Measurements from ENCODE around the gene USP47. TPM values are rescaled to one million over a fixed set of nuclear protein-coding genes. Genes with fewer than 3 reads are reported as not detected.

Gene USP47
- total and polyA plus RNA-seq, 2 of the 8 experiments (the other 6 are each of a cell fraction or from before 2014, with no cell fraction given), result 4.2 to 21.3 TPM

GRCh38 chr11:11817957-11818356 is 23.8 kb upstream of the USP47 start:
- no peak overlapping the region for H3K4me3 ChIP-seq (ENCODE audit: extremely low read depth in 1 of 4, insufficient read depth in 2 of 4, low read depth in 3 of 4, low read length in 4 of 4)
- DNase-seq (ENCODE audit: low read depth in 1 of 2, low spot score in 2 of 2) (no peak), FAIRE-seq (no peak)
- H2BK12ac ChIP-seq (ENCODE audit: low read depth, low read length), result no peak overlapping the region
- no peak overlapping the region for H2AFZ ChIP-seq (ENCODE audit: low read length)
- H3K27me3 ChIP-seq (replicated peaks in 1 of 4; ENCODE audit: control insufficient read depth in 3 of 4, extremely low read depth in 1 of 4, insufficient read depth in 3 of 4, low read length in 3 of 4), result no peaks in the 10 kb centered on the region
- H3K18ac ChIP-seq (ENCODE audit: extremely low read depth, low read length), result no peak overlapping the region
- H2BK15ac ChIP-seq (ENCODE audit: low read length), result no peak overlapping the region
- no peaks in the 10 kb centered on the region for H3K79me1 ChIP-seq (ENCODE audit: low read depth, low read length)
- no peak overlapping the region for H2BK5ac ChIP-seq (ENCODE audit: low read depth, low read length)
- H3K9ac ChIP-seq (replicated peaks in 1 of 4; ENCODE audit: extremely low read depth in 1 of 4, low read depth in 3 of 4, low read length in 3 of 4), result no peak overlapping the region
- H3K27ac ChIP-seq (ENCODE audit: low read depth, low read length), result no peak overlapping the region
- no peaks in the 10 kb centered on the region for H3K36me3 ChIP-seq (ENCODE audit: control insufficient read depth in 2 of 4, insufficient read depth in 4 of 4, low read length in 3 of 4)
- H2AK5ac ChIP-seq (ENCODE audit: low read depth, low read length), result no peak overlapping the region
- no peak overlapping the region; the same call in 1 of the 2 replicates for H4K8ac ChIP-seq (ENCODE audit: extremely low read depth, insufficient read depth, low read length)
- no peak overlapping the region for H3K56ac ChIP-seq (replicated peaks; ENCODE audit: insufficient read length, low read depth, low read length)
- H4K20me1 ChIP-seq (replicated peaks in 1 of 2; ENCODE audit: control insufficient read depth in 1 of 2, insufficient read depth in 2 of 2, low read length in 2 of 2), result no peaks in the 10 kb centered on the region
- no peak overlapping the region for H2BK120ac ChIP-seq (replicated peaks; ENCODE audit: low read depth, low read length)
- 88% methylated on average over 4 of the region's 5 CpGs; no CpG with 5 or more reads in 1 of the 2 experiments for WGBS, 2 experiments (ENCODE audit: extremely low coverage in 1 of 2, insufficient coverage in 1 of 2, insufficient read length in 1 of 2, insufficient replicate concordance in 2 of 2, low coverage in 1 of 2, low lambda C conversion rate in 2 of 2, missing lambda C conversion rate in 1 of 2)
- CTCF ChIA-PET (ENCODE audit: partially characterized antibody), result interaction anchor here (0.7 to 1.6 kb wide), 4 partner anchors 16 to 226 kb away, joined by 3 to 10 read pairs (median 3); partner anchors contain the start of gene USP47
- no peak overlapping the region for H3K14ac ChIP-seq (ENCODE audit: insufficient read length)
- H3K23me2 ChIP-seq (ENCODE audit: low read depth, low read length), result no peaks in the 10 kb centered on the region; the same call in 1 of the 2 replicates
- no peak overlapping the region for H3K4ac ChIP-seq (replicated peaks; ENCODE audit: insufficient read length, low read depth, low read length)
- H3K9me3 ChIP-seq (ENCODE audit: insufficient read depth in 2 of 2, low read depth in 1 of 2, low read length in 1 of 2), result no peaks in the 10 kb centered on the region
- POLR2A ChIA-PET (ENCODE audit: partially characterized antibody), result no interaction called here
- H3K23ac ChIP-seq (ENCODE audit: insufficient read length), result no peak overlapping the region
- no peak overlapping the region for H4K91ac ChIP-seq (replicated peaks; ENCODE audit: insufficient read length, low read length)
- TF ChIP-seq CREB1 (IDR thresholded peaks at IDR 0.05), result no peak
- TF ChIP-seq NRF1 (IDR thresholded peaks at IDR 0.05; ENCODE audit: low read depth, low read length), result no peak
- no peak for TF ChIP-seq ZNF274 (IDR thresholded peaks at IDR 0.05; ENCODE audit: borderline replicate concordance, extremely low read depth, low read length)
- H2BK20ac ChIP-seq (ENCODE audit: low read length), result no peak overlapping the region
- H3K4me1 ChIP-seq (replicated peaks in 1 of 4; ENCODE audit: control insufficient read depth in 3 of 4, insufficient read depth in 4 of 4, low read length in 3 of 4), result no peaks in the 10 kb centered on the region
- no peaks in the 10 kb centered on the region for H3K79me2 ChIP-seq (ENCODE audit: control insufficient read depth in 1 of 2, insufficient read depth in 2 of 2, low read length in 2 of 2)
- no peak overlapping the region for H3K4me2 ChIP-seq (ENCODE audit: insufficient read depth in 1 of 2, low read depth in 2 of 2, low read length in 2 of 2)
- no peak overlapping the region for H4K5ac ChIP-seq (ENCODE audit: insufficient read length, low read depth, low read length)
